Lower leg skin (tissue), 3 donors: ENCODE data around the gene PCDH12.

Experiments
- POLR2A ChIP-seq, 2 donors: fragments of 450-650 bp; IDR thresholded peaks; one replicate each; pipeline ENCODE4 v1.6.1; 2016 to 2017; ENCODE audit warnings: antibody characterized with exemption in 2 of 2, mild to moderate bottlenecking in 1 of 2, moderate library complexity in 1 of 2
- TF ChIP-seq, protein P1 (sequence below), 3 donors: fragments of 450-650 bp; IDR thresholded peaks; one replicate each; pipeline ENCODE4 v1.5.1; 2016; ENCODE audit warnings: antibody characterized with exemption in 3 of 3, mild to moderate bottlenecking in 3 of 3, moderate library complexity in 2 of 3

DNA sequence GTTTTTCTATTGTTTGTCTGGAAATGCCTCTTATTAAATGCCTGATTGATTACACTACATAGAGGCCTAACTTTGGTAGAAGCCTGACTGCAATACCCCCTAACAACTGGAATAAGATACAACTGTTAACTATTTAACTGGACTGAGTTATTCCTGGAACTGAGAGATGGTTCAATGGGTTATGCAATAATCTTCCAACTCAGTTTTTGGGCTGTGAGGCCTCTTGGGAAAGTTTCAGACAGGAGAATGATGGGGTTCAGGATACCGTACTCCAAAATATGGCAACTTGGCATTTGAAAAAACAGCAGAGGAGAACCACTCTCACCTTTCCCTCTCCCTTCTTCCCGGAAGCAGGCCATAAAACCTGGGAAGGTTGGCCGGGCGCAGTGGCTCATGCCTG, 60.6 kb downstream of the PCDH12 start:
- TF ChIP-seq, protein P1, sequence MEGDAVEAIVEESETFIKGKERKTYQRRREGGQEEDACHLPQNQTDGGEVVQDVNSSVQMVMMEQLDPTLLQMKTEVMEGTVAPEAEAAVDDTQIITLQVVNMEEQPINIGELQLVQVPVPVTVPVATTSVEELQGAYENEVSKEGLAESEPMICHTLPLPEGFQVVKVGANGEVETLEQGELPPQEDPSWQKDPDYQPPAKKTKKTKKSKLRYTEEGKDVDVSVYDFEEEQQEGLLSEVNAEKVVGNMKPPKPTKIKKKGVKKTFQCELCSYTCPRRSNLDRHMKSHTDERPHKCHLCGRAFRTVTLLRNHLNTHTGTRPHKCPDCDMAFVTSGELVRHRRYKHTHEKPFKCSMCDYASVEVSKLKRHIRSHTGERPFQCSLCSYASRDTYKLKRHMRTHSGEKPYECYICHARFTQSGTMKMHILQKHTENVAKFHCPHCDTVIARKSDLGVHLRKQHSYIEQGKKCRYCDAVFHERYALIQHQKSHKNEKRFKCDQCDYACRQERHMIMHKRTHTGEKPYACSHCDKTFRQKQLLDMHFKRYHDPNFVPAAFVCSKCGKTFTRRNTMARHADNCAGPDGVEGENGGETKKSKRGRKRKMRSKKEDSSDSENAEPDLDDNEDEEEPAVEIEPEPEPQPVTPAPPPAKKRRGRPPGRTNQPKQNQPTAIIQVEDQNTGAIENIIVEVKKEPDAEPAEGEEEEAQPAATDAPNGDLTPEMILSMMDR (IDR thresholded peaks at IDR 0.05): no peak
- no peak for TF ChIP-seq POLR2A (IDR thresholded peaks at IDR 0.05)
